Measurements from ENCODE around the gene COLEC11. TPM values are rescaled to one million over a fixed set of nuclear protein-coding genes. Genes with fewer than 3 reads are reported as not detected.

COLEC11 gene
- polyA plus RNA-seq, 1 experiment: 0.15 TPM

DNA sequence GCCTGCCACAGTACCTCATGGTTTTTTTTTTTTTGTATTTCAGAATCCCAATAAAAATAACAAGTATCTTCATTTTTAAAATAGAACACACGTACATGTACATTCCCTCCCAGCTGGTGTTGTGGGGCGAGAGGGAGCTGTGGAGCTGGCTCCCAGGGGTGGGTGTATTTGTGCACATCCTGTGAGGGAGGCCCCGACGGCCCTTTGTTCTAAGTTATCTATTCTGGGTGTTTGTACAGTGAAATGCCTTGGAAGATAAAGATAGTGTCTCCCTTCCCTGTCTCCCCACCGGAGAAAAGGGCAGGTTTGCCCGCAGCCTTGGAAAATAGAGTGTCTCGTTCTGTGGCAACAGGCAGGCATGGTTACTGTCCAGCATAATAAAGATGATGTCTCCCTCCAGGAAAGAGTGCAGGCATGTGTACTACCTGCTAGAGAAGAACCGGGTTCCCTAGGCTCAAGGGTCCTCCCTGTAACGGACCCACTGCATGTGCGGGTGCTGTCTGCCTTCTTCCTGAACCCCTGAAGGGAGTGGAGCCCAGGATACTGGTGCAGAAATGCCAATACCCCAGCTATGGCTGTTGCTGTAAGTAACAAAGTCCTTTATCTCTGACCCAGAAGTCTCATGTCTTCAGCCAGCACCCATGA is 51.0 kb downstream of the COLEC11 start:
- no peak for TF ChIP-seq CTCF (IDR thresholded peaks at IDR 0.05; ENCODE audit: insufficient read depth, low read depth, low read length)
- 0 out of 2 replicates have a peak, but pooled peaks cover 1% of the 10 kb centered on the region for H3K27me3 ChIP-seq (ENCODE audit: control insufficient read depth, insufficient read depth, low read length)
- DNase-seq (ENCODE audit: low read depth): no peak
- no peaks in the 10 kb centered on the region for H3K36me3 ChIP-seq (ENCODE audit: control insufficient read depth, insufficient read depth, low read length)
- ChIA-PET CTCF (no interaction called here), POLR2A (no interaction called here)
- H3K4me3 ChIP-seq (ENCODE audit: low read depth, low read length): no peak overlapping the region

- H3K4me3 ChIP-seq (ENCODE audit: low read depth, low read length): no peak overlapping the region
Measured at GRCh38 chr2:3646446-3646845, 51.5 kb downstream of the COLEC11 start.

GRCh38 chr2:3647246-3647645 is 52.3 kb downstream of the COLEC11 start:
- TF ChIP-seq CTCF (IDR thresholded peaks at IDR 0.05; ENCODE audit: insufficient read depth, low read depth, low read length): no peak
- no peak for DNase-seq (ENCODE audit: low read depth)
- ChIA-PET POLR2A (no interaction called here), CTCF (no interaction called here)
- Histone ChIP-seq H3K27me3 (ENCODE audit: control insufficient read depth, insufficient read depth, low read length) (0 out of 2 replicates have a peak, but pooled peaks cover 1% of the 10 kb centered on the region), H3K4me3 (ENCODE audit: low read depth, low read length) (no peak overlapping the region), H3K36me3 (ENCODE audit: control insufficient read depth, insufficient read depth, low read length) (no peaks in the 10 kb centered on the region)

More at GRCh38 chr2:3646446-3646845, 51.5 kb downstream of the COLEC11 start:
- DNase-seq (ENCODE audit: low read depth): no peak
- TF ChIP-seq CTCF (IDR thresholded peaks at IDR 0.05; ENCODE audit: insufficient read depth, low read depth, low read length): no peak
- ChIA-PET CTCF (no interaction called here), POLR2A (no interaction called here)
- Histone ChIP-seq H3K27me3 (ENCODE audit: control insufficient read depth, insufficient read depth, low read length) (0 out of 2 replicates have a peak, but pooled peaks cover 1% of the 10 kb centered on the region), H3K36me3 (ENCODE audit: control insufficient read depth, insufficient read depth, low read length) (no peaks in the 10 kb centered on the region)

DNA sequence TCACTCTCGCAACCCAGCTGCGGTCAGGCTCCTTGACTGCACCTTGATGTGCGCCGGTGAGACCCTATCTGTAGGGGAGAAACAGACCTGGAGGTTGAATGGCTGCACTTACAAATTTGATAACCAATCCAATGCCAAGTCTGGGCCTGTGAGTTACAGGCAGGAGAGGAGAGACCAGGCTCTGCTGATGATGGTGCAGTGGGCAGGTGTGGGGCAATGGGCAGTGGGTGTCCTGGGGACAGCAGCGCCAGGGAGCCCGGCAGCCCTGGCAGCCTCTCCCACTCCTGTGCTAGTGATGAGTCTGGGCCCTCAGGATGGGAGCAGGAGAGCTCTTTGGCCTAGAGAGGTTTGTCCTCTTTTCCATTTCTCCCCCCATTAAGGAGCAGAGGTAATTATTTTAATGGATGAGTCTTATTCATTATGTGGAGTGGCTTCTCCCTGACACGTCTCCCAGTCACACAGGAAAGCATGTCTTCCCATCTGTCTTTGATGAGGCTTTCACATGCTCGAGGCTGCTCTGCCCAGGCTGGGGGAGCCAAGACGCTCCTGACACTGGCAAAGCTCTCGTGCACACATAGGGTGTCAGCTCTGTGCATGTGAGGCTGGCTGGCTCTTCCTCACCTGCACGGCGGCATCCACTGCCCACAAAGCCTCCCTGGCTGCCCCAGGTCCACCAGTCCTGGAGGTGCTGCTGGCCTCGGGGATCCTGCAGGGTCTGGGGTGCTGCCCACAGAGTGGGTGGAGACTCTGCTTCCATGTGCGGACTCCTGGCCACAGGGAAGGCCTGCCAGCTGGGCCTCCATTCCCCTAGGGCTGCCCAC is 53.1 kb downstream of the COLEC11 start:
- ChIA-PET POLR2A (no interaction called here), CTCF (no interaction called here)
- no peak for DNase-seq (ENCODE audit: low read depth)
- Histone ChIP-seq H3K27me3 (ENCODE audit: control insufficient read depth, insufficient read depth, low read length) (0 out of 2 replicates have a peak, but pooled peaks cover 1% of the 10 kb centered on the region), H3K4me3 (ENCODE audit: low read depth, low read length) (no peak overlapping the region), H3K36me3 (ENCODE audit: control insufficient read depth, insufficient read depth, low read length) (no peaks in the 10 kb centered on the region)
- no peak for TF ChIP-seq CTCF (IDR thresholded peaks at IDR 0.05; ENCODE audit: insufficient read depth, low read depth, low read length)

DNA sequence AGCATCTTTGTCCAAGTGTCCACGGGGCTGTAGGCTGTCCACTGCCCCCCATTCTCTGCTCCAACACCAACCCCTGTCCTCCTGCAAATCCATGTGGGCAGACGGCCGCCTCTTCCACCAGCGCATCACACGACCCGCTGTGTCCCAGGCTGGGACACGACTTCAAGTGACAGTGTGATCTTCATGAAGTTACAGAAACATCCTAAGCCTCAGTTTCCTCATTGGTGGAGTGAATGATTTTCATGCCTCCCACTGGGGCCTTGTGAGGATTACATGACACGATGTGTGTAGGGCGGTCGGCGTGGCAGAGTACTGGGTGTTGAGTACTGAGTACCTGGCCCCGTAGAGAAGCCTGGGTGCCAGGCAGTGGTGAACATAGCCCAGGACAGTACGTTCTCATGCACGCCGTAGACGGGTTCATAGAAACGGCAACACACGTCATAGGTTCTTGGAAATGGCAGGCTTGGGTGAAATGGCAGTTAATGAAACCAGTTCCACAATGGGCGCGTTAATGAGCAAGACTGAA is 53.8 kb downstream of the COLEC11 start:
- no peak for DNase-seq (ENCODE audit: low read depth)
- POLR2A ChIA-PET: no interaction called here
- Histone ChIP-seq H3K27me3 (ENCODE audit: control insufficient read depth, insufficient read depth, low read length) (0 out of 2 replicates have a peak, but pooled peaks cover 1% of the 10 kb centered on the region), H3K4me3 (ENCODE audit: low read depth, low read length) (no peak overlapping the region), H3K36me3 (ENCODE audit: control insufficient read depth, insufficient read depth, low read length) (no peaks in the 10 kb centered on the region)
- CTCF ChIA-PET: interaction anchor here (2.3 kb wide), 1 partner anchor 226 kb away, joined by 16 read pairs; no protein-coding TSS in a partner anchor
- no peak for TF ChIP-seq CTCF (IDR thresholded peaks at IDR 0.05; ENCODE audit: insufficient read depth, low read depth, low read length)

All from BJ (cell line).